NCI-H446 treated with DMSO at 0.1 percent for 48 hours (cell line): ENCODE measurements around the gene POTEF.
"Not testable (repeated sequence)": the region's sequence is repeated elsewhere in the genome, so short reads cannot be mapped to it uniquely, and the experiment has no call there.

Source experiments
- DNase-seq: peaks from one replicate; lab custom pipeline; 2025; lab: John Stamatoyannopoulos, UW

Gene POTEF

DNA sequence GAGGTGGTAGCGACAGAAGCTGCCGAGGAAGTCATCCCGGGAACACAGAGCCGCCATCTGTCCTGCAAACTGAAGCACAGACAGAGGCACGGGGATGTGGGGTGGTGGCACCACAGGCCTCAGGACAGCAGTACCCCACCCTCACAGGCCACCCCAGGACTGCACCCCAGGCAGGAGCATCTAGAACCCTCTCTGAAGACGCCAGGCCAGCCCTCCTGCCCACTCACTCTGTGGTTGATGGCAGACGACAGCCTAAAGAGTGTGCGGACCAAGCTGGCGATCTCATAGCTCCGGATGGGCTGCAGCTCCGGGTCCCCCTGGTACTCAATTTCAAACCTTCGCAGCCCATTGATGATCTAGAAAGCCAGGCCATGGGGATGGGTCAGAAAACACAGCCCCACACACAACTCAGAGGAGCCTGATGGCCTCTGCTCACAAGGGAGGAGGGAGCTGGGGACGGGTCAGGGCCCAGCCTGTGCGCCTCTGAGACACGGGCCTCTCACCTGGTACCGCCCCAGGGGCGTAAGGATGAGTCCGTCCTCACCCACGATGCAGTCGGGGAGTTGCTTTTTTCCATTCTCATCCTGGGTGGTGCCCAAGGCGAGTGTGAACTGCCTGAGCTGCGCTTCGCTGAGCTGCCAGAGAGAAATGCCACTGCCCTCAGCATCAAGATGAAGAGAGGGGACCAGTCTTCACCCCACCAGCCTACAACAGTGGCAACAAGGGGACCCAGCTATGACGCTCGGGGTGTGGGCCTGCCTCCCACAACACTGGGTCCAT, 24.0 kb upstream of the POTEF start:
- no peak for DNase-seq

DNA sequence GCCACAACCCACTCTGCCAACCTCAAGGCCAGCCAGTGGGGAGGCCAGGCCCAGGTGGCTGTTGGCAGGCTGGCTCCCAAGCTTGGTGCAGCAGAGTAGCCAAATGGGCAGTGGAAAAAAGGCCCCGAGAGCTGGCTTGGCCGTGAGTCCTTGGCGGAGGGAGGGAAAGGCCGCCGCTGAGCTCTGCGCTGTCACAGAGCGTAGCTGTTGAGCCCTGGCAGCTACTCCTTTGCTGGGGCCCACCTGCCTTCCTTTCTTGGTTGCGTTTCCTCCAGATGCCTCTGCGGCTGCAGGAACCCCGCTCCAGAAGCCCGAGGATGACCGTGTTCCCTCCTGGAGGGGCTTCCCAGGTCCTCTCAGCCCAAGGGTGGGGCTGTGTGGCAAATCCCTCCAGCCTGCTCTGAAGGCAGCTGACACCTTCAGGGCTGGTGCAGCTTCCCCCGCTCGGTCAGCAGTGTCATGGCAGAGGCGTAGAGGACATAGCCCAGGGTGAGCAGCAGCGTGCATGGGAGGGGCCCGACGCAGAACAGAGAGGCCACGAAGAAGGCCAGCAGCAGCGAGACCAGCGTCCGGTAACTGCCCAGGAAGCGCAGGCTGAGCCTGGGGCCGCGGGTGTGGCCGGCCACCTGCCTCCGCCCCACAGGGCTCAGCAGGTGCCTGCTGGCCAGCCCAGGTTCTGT, 23.3 kb upstream of the POTEF start:
- not testable (repeated sequence) for DNase-seq

DNA sequence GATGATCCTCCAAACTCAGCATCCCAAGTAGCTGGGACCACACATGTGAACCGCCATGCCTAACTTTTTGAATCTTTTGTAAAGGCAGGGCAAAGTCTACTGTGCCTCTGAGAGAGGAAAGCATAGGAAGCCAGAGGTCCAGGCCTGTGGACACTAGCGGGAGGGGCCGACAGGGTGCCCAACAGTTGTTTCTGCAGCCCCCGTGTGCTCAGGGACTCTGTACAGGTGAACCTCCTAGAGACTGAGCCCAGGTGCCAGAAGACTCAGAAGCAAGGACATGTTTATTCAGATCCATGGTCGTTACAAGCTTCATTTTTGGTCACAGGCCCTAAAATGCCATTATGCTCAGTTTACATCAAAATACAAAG, 22.1 kb upstream of the POTEF start:
- not testable (repeated sequence) for DNase-seq

DNA sequence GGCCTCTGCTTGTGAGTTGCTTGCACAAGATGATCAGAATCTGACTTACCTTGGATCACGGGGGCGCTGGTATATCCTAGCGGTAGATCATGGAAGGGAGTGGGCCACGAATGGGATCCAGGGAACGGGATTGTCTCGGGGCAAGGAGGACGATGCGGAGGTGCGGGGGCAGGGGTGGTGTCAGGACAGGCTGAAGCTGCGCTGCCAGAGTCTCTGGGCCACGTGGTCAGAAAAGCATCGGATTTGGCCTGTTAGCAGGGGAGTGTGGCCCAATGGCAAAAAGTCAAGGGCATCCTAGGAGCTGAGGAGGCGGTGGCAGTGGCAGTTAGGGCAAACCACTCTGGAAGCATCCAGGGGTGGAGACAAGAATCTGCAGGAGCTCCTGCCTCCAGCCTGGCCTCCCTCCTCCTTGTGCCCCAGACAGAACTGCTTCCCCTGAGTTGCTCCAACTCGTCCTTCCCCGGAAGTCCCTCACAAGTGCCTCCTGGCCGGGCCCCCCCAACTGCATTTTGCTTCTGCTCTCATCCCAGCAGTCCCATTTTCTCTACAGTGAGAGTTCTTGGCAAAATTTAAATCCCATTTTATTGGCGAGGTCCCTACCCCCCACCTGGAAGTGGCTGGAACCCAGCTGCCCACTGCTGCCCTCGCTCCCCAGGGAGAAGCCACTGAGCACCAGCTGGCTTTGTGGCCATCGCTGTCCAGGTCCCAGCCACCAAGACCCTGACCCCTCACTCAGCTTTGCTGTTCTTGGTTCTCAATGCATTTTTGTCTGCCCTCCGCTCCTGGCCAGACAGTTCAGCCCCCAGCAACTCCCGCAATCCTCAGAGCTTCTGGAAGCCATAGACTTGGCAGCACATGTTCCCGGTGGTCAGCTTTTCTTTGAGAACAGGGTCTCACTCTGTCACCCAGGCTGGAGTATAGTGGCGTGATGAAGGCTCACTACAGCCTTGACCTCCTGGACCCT, 21.4 kb upstream of the POTEF start:
- DNase-seq = no peak

DNA sequence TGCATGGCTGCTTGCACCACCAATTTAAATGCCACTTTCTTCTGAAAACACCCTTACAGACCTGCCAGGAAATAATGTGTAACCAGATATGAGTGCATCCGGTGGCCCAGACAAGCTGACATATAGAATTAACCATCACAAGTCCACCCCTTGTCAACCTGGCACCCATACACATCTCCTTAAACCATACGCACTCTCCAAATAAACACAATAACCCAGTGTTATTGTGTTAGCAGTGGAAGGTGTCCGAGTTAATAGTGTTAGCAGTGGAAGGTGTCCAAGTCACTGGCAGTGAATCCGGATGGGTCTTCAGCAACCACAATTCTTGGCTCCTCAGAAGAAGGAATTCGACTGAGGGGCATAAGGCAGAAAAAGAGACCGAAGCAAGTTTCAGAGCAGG, 19.5 kb upstream of the POTEF start:
- not testable (repeated sequence) for DNase-seq

DNA sequence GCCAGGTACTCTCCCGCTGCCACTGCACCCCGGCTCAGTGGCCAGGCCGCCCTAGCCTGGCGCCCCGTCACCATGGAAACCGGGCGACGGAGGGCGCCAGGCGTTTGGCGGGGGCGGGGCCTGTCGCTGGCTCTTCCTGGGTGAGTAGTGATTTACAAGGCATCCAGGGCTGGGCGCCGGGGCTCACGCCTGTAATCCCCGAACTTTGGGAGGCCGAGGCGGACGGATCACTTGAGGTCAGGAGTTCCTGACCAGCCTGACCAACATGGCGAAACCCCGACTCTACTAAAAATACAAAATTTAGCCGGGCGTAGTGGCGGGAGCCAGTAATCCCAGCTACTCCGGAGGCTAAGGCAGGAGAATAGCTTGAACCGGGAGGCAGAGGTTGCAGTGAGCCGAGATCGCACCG, 16.0 kb upstream of the POTEF start, which contains the start of gene CCDC74B:
TSS of gene CCDC74B (minus strand) at position 107 of the 409 bp plus-strand sequence. CDS start 116 bp downstream, outside the sequence.
- DNase-seq = not testable (repeated sequence)

DNA sequence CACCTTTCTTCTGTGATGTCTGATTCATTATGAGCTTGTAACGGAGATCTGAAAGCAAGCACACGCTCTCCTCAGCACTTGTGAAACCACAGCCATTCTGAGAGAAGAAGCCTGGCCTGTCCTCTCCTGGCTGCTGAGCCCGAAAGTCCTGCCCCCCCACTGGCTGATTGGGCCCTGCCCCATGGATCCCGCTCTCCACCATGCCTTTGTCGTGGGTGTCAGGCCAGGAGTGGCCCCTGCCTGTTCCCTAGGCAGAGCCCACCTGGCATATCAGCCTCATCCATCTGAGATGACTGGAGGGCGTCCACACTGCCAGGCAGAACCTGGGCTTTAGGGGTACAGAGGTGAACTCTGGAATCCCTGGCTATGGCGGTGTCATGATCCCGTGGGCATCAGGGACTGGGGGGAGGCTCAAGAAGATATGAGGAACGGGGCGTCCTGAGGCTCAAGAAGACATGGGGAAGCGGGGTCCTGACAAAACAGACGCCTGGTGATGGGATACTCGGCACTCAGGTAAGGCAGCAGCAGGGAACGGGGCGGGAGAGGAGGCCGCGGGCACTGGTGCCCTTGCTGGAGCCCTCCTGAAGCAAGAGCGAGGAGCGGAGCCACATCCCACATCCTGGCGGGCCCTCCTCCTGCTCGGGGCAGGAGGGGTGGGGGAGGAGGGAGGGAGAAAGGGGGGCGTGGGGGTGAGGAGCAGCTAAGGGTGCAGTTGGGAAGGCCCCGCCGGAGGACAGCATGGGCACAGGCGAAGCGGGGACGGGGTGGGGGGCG, 14.4 kb upstream of the POTEF start:
- not testable (repeated sequence) for DNase-seq

DNA sequence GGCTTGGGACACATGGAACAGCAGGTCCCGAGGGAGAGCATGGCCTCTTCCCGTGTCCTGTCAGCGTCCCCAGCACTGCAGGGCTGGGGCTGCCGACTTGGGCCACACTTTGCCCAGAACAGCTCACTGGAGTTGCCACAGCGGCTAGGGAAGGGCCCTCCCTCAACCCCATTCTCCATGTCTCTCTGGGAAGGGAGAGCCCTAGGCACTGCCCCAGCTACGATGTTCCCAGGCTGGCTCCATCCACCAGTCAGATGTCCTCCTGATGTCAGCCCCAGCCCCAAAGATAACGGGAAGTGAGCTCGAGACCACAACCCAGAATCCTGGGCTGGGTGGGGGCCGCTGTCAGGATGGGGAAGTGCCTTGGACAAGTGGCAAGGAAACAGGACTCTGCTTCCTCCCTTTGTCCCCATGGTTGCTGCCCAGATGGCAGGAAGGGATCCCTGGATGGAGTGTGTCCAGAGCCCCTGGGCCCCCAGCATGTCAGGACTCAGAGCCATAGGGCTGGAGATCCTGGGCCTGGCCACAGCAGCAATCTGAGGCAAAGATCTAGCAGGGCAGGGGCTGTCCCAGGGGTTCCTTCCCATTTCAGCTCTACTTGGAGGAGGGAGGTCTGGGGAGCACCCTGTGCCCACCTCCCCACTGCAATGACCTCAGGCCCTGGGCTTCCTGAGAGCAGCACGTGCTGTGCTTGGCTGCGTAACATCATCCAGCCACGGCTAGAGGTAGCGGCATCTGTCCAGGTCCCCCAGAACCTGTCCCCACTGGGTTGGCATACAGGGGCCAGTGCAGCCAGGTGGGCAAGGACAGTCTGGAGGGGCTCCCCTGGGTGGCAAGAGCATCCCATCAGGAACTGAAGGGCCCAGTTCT, 13.6 kb upstream of the POTEF start:
- DNase-seq = not testable (repeated sequence)

DNA sequence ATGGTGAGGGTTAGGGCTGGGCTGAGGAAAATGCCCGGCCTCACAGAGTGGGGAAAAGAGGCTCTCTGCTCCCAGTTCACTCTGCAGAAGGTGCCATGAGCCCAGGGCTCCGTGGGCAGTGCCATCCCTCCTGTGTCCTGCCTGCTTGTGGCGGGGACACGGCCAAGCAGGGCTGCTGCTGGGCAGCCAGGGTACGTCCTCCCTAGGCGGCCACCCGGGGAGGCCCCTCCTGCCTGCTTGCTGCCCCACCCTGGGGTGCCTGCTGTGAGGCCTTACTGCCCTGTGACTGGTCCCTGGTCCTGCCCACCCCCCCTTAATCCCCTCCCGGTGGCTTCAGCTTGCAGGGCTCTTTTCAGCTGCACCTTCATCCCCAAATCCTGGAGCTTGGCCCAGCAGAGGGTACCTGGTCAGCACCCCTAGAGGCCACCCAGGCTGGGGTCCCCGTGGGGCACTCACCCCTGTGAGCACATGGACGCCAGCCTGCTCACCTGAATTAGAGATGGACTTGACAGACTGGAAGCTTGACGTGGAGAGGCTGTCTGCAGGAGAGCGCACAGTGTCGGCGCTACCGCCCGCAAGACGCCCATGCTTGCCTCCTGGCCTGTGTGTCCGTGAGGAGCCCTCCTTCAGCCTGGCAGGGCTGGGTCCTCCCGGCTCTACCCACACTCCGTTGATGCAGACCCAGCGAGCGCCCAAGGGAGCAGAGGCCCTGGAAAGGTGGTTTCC, 12.8 kb upstream of the POTEF start:
- DNase-seq = not testable (repeated sequence)

DNA sequence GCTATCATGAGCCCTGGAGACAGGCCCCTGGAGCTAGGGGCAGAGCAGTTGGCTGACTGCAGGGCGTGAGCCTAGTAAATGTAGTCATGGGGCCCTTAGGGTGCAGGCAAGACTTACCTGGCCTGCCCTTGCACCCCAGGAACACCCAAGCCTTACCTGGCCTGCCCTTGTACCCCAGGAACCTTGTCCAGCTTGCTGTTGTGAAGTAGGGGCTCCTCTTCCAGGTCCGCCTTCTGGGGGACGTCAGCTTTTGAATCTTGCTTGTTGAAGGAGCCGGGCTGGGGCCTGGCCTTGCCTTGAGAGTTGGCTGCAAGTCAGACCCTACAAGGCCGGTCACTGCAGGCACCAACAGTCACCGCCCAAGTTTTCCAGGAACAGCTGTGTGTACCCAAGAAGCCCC, 12.0 kb upstream of the POTEF start:
- not testable (repeated sequence) for DNase-seq

DNA sequence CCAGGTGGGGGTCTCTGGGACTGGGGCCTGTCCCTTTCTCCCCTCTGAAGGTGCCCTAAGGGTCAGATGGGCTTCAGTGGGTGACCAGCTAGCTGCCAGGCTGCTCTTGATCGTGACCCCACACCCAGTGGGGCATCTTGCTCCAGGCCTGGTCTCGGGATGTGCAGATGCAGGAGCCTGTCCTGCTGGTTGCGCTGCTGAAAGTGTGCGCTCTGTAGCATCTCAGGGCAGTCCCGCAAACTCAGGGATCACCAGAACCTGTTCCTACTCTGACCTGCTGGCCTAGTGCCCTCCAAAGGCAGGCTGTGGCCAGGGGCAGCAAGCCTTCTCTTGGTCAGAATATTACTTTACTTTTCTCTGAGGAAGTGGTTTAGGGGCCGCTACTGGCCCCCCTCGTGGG, 11.5 kb upstream of the POTEF start:
- DNase-seq = not testable (repeated sequence)

DNA sequence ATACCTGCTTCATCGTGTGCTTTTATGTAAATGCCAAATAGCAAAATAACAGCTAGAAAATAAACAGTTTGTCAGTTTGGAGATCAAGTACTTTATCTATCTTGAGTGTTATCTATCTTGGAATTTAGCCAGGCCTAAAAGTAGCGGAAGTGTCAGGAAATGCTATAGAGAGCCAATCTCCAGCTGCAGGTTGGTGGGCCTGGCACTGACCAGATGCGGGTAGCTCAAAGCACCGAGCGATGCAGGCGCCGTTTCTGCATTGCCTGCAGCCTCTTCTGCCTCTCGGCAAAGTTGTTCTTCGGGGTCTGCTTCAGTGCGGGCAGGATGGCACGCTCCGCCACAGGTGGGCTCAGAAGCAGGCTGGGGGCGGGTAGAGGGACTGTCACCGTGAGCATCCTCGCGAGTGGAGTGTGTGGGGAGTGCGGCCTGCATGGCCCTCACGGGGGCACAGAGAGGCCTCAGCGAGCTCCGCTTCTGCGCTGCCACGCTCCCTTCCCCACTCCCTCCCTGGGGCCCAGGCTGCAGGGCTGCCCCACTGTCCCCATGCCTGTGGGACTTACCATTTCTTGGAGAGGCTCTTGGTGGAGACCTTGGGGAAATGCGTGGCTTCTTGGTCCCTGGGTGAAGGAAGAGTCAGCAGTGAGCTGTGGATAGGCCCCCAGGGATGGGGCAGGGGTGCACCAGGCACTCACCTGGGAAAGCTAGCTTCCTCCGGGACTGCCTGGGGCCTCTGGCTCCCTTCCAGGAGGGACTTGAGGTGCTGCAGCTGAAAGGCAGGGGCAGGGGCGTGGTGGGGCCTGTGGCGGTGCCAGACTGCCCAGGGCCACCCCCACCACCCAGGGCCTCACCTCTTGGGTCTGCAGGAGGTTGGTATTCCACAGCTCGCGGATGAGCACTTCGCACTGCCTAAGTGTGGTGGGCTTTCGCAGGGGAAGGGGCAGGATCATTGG, 10.6 kb upstream of the POTEF start:
- DNase-seq = not testable (repeated sequence)

DNA sequence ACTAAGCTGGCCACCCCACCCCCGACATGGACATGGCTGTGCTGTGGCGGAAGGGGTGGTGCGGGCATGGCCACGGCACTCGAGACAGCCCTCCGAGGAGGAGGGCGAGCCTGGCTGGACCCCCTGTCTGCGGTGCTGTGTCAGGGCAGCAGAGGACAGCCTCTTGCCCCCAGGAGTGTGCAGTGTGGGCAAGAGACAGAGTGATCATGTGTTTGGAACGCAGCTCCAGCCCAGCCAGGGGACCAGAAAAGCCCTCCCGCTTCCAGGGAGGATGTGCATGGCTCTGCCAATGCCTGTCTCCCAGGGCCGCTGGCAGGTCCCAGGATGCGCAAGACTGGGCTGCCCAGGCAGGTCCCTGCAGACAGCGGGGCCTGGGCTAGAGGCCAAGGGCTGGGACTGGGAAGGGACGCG, 9.8 kb upstream of the POTEF start:
- DNase-seq = not testable (repeated sequence)

DNA sequence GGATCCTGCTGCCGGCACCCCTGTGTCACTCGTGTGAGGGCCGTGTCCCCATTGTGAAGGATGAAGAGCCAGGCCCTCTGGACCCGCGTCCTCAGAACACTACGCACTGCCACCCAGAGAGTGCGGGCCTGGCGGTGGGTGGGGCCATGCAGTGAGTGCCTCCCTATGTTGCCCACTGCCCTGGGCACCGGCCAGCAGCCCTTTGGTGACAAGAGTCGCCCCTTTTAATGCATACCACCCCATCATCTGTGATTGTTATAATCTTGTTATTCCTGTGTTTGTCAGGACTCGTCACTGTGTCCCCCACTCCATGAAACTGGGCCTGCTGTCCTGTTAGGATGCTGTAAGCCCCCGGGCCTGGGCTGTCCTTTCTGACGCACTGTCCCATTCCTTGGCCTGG, 9.3 kb upstream of the POTEF start:
- not testable (repeated sequence) for DNase-seq

DNA sequence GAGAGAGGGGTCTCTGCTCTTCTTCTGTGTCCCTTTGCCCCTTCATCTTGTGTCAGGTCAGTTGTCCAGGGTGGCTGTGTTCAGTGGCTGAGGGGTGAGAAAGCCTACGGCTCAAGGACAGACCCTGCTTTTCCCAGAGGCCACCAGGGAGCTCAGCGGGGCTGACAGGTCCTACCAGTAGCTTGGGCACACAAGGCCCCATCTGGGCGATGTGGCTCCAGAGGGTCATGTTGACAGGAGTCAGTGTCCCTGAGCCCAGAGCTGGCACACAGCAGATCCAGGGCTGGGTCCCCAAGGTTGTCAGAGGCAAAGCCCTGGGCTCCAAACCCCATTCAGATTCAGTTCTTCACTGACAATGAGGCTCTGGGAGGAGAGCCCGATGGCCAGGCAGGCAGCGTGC, 8.1 kb upstream of the POTEF start:
- DNase-seq = not testable (repeated sequence)

DNA sequence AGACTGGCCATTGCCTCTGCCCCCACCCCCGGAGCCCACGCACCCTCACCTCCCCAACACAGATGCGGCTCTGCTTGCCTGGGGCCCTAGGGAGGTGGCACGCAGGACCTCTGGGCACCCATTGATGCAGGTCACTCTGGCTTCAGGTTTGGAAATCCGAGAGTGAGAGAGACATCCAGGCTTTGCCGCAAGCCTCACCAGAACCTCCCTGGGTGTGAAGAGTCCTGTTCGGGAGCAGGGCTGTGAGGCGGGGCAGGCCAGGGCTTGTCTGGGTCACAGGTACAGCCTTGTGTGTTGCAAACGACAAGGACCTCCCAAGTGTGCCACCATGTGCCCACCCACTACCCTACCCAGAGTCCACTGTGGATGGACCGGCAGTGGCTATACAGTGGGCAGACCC, 7.5 kb upstream of the POTEF start:
- DNase-seq = not testable (repeated sequence)

DNA sequence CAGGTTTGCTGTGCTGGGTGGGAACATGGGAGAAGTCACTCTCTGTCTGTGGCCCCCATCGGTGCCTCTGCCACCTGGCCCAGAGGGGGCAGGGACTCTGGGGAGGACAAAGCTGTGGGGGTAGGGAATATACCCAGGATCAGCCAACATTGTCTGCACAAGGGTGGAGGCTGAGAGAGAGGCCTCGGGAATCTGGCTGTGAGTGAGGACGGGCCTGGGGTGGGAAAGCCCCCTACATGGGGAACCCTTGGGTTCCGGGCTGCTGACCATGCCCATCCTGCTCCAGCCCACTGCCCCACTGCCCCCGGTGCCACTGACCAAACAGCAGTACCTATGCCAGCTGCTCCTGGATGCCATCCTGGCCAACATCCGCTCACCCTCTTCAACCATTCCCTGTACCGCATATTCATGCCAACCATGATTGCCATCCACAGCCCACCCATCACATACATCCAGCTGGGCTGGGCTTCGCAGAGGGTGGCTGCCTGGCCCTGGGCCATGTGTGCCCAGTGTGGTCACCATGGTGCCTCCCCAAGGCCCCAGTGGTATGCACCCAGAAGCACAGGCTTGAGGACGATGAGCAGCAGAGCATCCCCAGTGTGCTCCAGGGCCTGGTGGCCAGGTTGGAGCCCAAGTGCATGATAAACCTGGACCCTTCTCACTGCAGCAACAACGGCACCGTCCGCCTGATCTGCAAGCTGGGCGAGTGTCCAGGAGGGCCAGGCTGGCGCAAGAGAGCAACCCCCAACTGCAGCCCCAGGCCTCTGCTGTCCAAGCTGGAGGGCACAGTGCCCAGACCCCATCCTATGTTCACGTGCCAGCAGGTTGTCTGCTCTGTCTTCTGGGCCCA, 6.9 kb upstream of the POTEF start:
- no peak for DNase-seq

DNA sequence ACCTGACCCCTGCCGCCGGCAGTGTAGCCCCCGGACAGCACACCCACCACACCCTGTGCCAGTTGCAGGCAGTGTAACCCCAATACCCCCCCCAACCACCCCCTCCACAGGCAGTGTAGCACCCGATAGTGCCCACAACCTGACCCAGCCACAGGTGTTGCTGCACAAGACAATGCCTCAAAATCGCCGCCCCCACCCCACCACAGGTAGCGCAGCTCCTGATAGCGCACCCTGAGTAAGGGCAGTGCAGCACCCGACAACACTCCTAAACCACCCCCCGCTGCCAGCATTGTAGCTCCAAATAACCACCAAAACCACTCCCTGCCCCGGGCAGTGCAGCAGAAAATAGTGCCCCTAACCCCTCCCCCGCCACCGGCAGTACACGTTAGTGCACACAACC, 558 bp downstream of the POTEF start:
- not testable (repeated sequence) for DNase-seq
